Liver (tissue), 9 donors: ENCODE results near the gene CYFIP1. TPM values are rescaled to one million over a fixed set of nuclear protein-coding genes. Genes with fewer than 3 reads are reported as not detected.

Experiments used
- DNase-seq: peaks from one replicate; pipeline ENCODE4 v3.0.0-alpha.2; 2017; ENCODE audit warnings: low spot score
- H3K27ac ChIP-seq, 2 donors: one replicate each; pipeline ENCODE4 v1.7.0; 2013; ENCODE audit warnings: inconsistent platforms in 2 of 2, low read length in 2 of 2, control low read depth in 1 of 2, low read depth in 1 of 2, mild to moderate bottlenecking in 1 of 2
- H3K27me3 ChIP-seq, 4 donors: one replicate each; pipeline versions ENCODE4 v1.6.1 to v1.7.0; 2013; ENCODE audit warnings: low read length in 3 of 4, inconsistent platforms in 1 of 4, mild to moderate bottlenecking in 1 of 4, moderate library complexity in 1 of 4; ENCODE audit not compliant: control insufficient read depth in 4 of 4, insufficient read depth in 4 of 4
- H3K36me3 ChIP-seq, 4 donors: one replicate each; pipeline versions ENCODE4 v1.6.1 to v1.7.0; 2013; ENCODE audit warnings: low read length in 3 of 4, mild to moderate bottlenecking in 3 of 4, low read depth in 1 of 4, moderate library complexity in 1 of 4; ENCODE audit not compliant: control insufficient read depth in 4 of 4, insufficient read depth in 3 of 4
- H3K4me1 ChIP-seq, 4 donors: one replicate each; pipeline versions ENCODE4 v1.6.1 to v1.7.0; 2013; ENCODE audit warnings: low read length in 3 of 4, mild to moderate bottlenecking in 3 of 4, moderate library complexity in 1 of 4; ENCODE audit not compliant: control insufficient read depth in 4 of 4, insufficient read depth in 4 of 4
- H3K4me3 ChIP-seq, 3 donors: one replicate each; pipeline versions ENCODE4 v1.6.1 to v1.7.0; 2013; ENCODE audit warnings: low read length in 3 of 3, control low read depth in 1 of 3, low read depth in 1 of 3, mild to moderate bottlenecking in 1 of 3
- H3K9ac ChIP-seq, 2 donors: one replicate each; pipeline ENCODE4 v1.7.0; 2013; ENCODE audit warnings: low read length in 2 of 2, mild to moderate bottlenecking in 2 of 2, moderate library complexity in 2 of 2, control low read depth in 1 of 2, low read depth in 1 of 2
- H3K9me3 ChIP-seq, 4 donors: one replicate each; pipeline versions ENCODE4 v1.6.1 to v1.7.0; 2013; ENCODE audit warnings: low read length in 3 of 4; ENCODE audit not compliant: control insufficient read depth in 4 of 4
- ATF3 ChIP-seq: IDR thresholded peaks from 2 replicates; pipeline ENCODE4 v1.6.1; 2016; ENCODE audit warnings: antibody characterized with exemption
- EGR1 ChIP-seq, 2 donors: IDR thresholded peaks; 2 replicates each; pipeline ENCODE4 v1.6.1; 2016 to 2018; ENCODE audit warnings: antibody characterized with exemption in 2 of 2, low read depth in 2 of 2
- FOXA1 ChIP-seq: IDR thresholded peaks from 2 replicates; pipeline ENCODE4 v1.6.1; 2016; ENCODE audit warnings: antibody characterized with exemption
- FOXA2 ChIP-seq: IDR thresholded peaks from 2 replicates; pipeline ENCODE4 v1.6.1; 2016; ENCODE audit warnings: antibody characterized with exemption
- GABPA ChIP-seq, 2 donors: IDR thresholded peaks in 1 of 2; conservative IDR thresholded peaks in 1 of 2; 2 replicates each; pipeline ENCODE4 v1.6.1; 2016; ENCODE audit warnings: antibody characterized with exemption in 2 of 2, mild to moderate bottlenecking in 1 of 2, moderate library complexity in 1 of 2
- HNF4A ChIP-seq, 2 donors: conservative IDR thresholded peaks; 2 replicates each; pipeline ENCODE4 v1.6.1; 2016; ENCODE audit warnings: antibody characterized with exemption in 2 of 2, mild to moderate bottlenecking in 2 of 2
- HNF4G ChIP-seq: IDR thresholded peaks from 2 replicates; pipeline ENCODE4 v1.6.1; 2016; ENCODE audit warnings: antibody characterized with exemption
- JUND ChIP-seq, 2 donors: IDR thresholded peaks; 2 replicates each; pipeline ENCODE4 v1.6.1; 2016; ENCODE audit warnings: antibody characterized with exemption in 2 of 2
- NR2F2 ChIP-seq: IDR thresholded peaks from 2 replicates; pipeline ENCODE4 v1.6.1; 2016; ENCODE audit warnings: antibody characterized with exemption
- RAD21 ChIP-seq, 2 donors: IDR thresholded peaks; 2 replicates each; pipeline ENCODE4 v1.6.1; 2016; ENCODE audit warnings: antibody characterized with exemption in 2 of 2, mild to moderate bottlenecking in 2 of 2
- REST ChIP-seq: IDR thresholded peaks from 2 replicates; pipeline ENCODE4 v1.6.1; 2016; ENCODE audit warnings: antibody characterized with exemption, mild to moderate bottlenecking
- RXRA ChIP-seq, 2 donors: IDR thresholded peaks; 2 replicates each; pipeline ENCODE4 v1.6.1; 2017 to 2018; ENCODE audit warnings: antibody characterized with exemption in 2 of 2, mild to moderate bottlenecking in 1 of 2
- SP1 ChIP-seq: IDR thresholded peaks from 2 replicates; pipeline ENCODE4 v1.6.1; 2018; ENCODE audit warnings: antibody characterized with exemption, mild to moderate bottlenecking
- YY1 ChIP-seq: IDR thresholded peaks from 2 replicates; pipeline ENCODE4 v1.6.1; 2016; ENCODE audit warnings: antibody characterized with exemption, mild to moderate bottlenecking
- WGBS: extraction: QIAGEN DNeasy Blood & Tissue Kit; methylation state at CpG from one replicate; pipeline ENCODE4 v1.1.7; 2013; 5-methylcytosine and 5-hydroxymethylcytosine counted together
- polyA plus RNA-seq, 2 donors: library from polyadenylated mRNA; stranded (reverse) in 1 of 2; unstranded in 1 of 2; fragments of 200-250 nt in 1 of 2; fragments of >200 nt in 1 of 2; fragmentation: Nextera tagmentation in 1 of 2; extraction: Ambion mirVana in 1 of 2; gene quantifications; one replicate each; pipeline versions ENCODE4 v1.2.1 to v1.2.3, GENCODE V29; 2013 to 2015
- total RNA-seq, 2 donors: library from RNA; depleted of rRNA; stranded (reverse); fragments of >200 nt; gene quantifications; one replicate each; pipeline ENCODE4 v1.2.3, GENCODE V29; 2014
- TF ChIP-seq, protein P1 (sequence below): fragments of 150-350 bp; IDR thresholded peaks from 2 replicates; pipeline ENCODE4 v1.5.1; 2017; ENCODE audit warnings: improper control_type of control experiment, low read depth, low read length; ENCODE audit not compliant: missing input control
- TF ChIP-seq, protein P2 (sequence below): IDR thresholded peaks from 2 replicates; pipeline ENCODE4 v1.6.1; 2016; ENCODE audit warnings: antibody characterized with exemption
- TF ChIP-seq, protein P3 (sequence below): IDR thresholded peaks from 2 replicates; pipeline ENCODE4 v1.6.1; 2016; ENCODE audit warnings: antibody characterized with exemption
- donor health status: healthy.
- donor health status: healthy.
- donor health status: healthy.
- donor health status: healthy.
- donor health status: healthy.

Gene CYFIP1
- total and polyA plus RNA-seq, 4 donors = 13.5 to 48.3 (median 38.3) TPM

DNA sequence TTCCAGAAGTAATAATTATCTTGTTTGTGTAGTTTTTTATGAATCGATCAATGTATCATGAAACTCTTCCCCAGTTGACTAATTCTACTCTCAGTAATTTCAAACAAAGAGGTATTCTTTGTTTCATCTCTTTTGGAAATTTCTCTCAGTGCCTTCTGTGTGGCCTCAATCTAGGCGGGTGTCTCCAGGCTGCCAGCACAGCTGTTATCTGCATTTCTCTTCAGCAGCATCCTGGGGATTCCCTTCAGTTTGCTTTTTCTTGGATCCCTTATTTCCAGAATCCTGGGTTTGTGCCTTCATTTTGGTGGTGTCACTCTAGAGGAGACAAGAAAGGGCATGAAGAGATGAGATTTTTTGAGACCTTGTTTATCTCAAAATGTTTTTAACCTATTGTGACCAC lies 119.0 kb downstream of the CYFIP1 start:
- H3K9ac ChIP-seq = no peak overlapping the region
- 88% methylated on average over 2 of the region's 2 CpGs for WGBS
- no peaks in the 10 kb centered on the region for H3K4me1 ChIP-seq
- TF ChIP-seq NR2F2 = no peak
- no peak for TF ChIP-seq RAD21 (IDR thresholded peaks at IDR 0.05)
- no peak for TF ChIP-seq SP1
- no peak for TF ChIP-seq EGR1 (IDR thresholded peaks at IDR 0.05; ENCODE audit: low read depth in 2 of 2)
- H3K9me3 ChIP-seq = no peaks in the 10 kb centered on the region
- H3K27me3 ChIP-seq = no peaks in the 10 kb centered on the region
- H3K4me3 ChIP-seq = no peak overlapping the region
- H3K36me3 ChIP-seq = peaks cover 13 to 35% (median 21%) of the 10 kb centered on the region in 4 donors
- no peak for DNase-seq
- H3K27ac ChIP-seq = no peak overlapping the region

GRCh38 chr15:22856659-22857058 lies 123.5 kb downstream of the CYFIP1 start:
- WGBS = 94% methylated on average over 1 of the region's 1 CpG
- TF ChIP-seq RAD21 (IDR thresholded peaks at IDR 0.05) (no peak), SP1 (no peak), HNF4G (no peak)
- TF ChIP-seq, protein P1, sequence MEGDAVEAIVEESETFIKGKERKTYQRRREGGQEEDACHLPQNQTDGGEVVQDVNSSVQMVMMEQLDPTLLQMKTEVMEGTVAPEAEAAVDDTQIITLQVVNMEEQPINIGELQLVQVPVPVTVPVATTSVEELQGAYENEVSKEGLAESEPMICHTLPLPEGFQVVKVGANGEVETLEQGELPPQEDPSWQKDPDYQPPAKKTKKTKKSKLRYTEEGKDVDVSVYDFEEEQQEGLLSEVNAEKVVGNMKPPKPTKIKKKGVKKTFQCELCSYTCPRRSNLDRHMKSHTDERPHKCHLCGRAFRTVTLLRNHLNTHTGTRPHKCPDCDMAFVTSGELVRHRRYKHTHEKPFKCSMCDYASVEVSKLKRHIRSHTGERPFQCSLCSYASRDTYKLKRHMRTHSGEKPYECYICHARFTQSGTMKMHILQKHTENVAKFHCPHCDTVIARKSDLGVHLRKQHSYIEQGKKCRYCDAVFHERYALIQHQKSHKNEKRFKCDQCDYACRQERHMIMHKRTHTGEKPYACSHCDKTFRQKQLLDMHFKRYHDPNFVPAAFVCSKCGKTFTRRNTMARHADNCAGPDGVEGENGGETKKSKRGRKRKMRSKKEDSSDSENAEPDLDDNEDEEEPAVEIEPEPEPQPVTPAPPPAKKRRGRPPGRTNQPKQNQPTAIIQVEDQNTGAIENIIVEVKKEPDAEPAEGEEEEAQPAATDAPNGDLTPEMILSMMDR = no peak

DNA sequence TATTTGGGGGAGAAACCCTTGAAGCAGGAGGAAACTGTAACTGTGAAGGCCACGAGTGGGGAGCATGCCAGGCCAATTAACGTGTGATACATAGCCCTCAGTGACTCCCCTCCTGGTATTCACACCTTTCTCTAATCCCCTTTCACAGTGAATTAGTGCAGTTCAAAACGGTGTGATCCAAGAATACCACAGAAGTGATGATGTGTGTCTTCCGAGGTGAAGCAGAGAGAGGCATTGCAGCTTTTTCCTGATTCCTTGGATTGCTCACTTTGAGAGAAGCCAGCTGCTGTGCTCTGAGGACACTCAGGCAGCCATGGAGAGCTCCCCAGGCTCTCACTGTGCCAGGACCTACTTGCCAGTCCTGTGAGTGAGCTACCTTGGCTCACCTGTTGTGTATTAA lies 124.4 kb downstream of the CYFIP1 start:
- Histone ChIP-seq H3K36me3 (peaks cover 10 to 43% (median 21%) of the 10 kb centered on the region in 4 donors), H3K9ac (no peak overlapping the region), H3K4me3 (no peak overlapping the region), H3K4me1 (no peaks in the 10 kb centered on the region), H3K27me3 (no peaks in the 10 kb centered on the region), H3K9me3 (no peaks in the 10 kb centered on the region), H3K27ac (no peak overlapping the region)
- TF ChIP-seq HNF4A (conservative IDR thresholded peaks at IDR 0.05) (no peak), REST (no peak), YY1 (no peak), NR2F2 (no peak), RXRA (IDR thresholded peaks at IDR 0.05) (no peak), ATF3 (no peak), FOXA1 (no peak), HNF4G (no peak), SP1 (no peak), GABPA (IDR thresholded peaks at IDR 0.05 in 1 of 2, conservative IDR thresholded peaks at IDR 0.05 in 1 of 2) (no peak), JUND (IDR thresholded peaks at IDR 0.05) (no peak), FOXA2 (no peak), EGR1 (IDR thresholded peaks at IDR 0.05; ENCODE audit: low read depth in 2 of 2) (no peak)
- TF ChIP-seq, protein P2, sequence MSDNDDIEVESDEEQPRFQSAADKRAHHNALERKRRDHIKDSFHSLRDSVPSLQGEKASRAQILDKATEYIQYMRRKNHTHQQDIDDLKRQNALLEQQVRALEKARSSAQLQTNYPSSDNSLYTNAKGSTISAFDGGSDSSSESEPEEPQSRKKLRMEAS = no peak
- TF ChIP-seq, protein P1 = no peak
- TF ChIP-seq, protein P3, sequence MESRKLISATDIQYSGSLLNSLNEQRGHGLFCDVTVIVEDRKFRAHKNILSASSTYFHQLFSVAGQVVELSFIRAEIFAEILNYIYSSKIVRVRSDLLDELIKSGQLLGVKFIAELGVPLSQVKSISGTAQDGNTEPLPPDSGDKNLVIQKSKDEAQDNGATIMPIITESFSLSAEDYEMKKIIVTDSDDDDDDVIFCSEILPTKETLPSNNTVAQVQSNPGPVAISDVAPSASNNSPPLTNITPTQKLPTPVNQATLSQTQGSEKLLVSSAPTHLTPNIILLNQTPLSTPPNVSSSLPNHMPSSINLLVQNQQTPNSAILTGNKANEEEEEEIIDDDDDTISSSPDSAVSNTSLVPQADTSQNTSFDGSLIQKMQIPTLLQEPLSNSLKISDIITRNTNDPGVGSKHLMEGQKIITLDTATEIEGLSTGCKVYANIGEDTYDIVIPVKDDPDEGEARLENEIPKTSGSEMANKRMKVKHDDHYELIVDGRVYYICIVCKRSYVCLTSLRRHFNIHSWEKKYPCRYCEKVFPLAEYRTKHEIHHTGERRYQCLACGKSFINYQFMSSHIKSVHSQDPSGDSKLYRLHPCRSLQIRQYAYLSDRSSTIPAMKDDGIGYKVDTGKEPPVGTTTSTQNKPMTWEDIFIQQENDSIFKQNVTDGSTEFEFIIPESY = no peak
- 83% methylated on average over 4 of the region's 4 CpGs for WGBS
- DNase-seq = no peak

More at GRCh38 chr15:22856659-22857058, 123.5 kb downstream of the CYFIP1 start:
- H3K27me3 ChIP-seq = no peaks in the 10 kb centered on the region
- H3K9ac ChIP-seq = no peak overlapping the region
- H3K9me3 ChIP-seq = no peaks in the 10 kb centered on the region
- no peaks in the 10 kb centered on the region for H3K4me1 ChIP-seq
- no peak overlapping the region for H3K27ac ChIP-seq
- no peak overlapping the region for H3K4me3 ChIP-seq
- peaks cover 10 to 42% (median 25%) of the 10 kb centered on the region in 4 donors for H3K36me3 ChIP-seq
- DNase-seq = no peak
